Retina (tissue), 1 donor: Measurements from ENCODE around the gene ZFYVE28.
A peak's percentile ranks its signal among the peaks of the same experiment; 100 is the strongest.
"Not testable (repeated sequence)": the region's sequence is repeated elsewhere in the genome, so short reads cannot be mapped to it uniquely, and the experiment has no call there.

Experiments
- DNase-seq: peaks from one replicate; pipeline ENCODE4 v3.0.0-alpha.2; 2016

ZFYVE28 gene

GRCh38 chr4:2417765-2418649, at the start of gene ZFYVE28:
TSS of gene ZFYVE28 (minus strand) at chr4:2418645. CDS start at chr4:2418323, 322 bp downstream.
- DNase-seq = peak; percentile 68

DNA sequence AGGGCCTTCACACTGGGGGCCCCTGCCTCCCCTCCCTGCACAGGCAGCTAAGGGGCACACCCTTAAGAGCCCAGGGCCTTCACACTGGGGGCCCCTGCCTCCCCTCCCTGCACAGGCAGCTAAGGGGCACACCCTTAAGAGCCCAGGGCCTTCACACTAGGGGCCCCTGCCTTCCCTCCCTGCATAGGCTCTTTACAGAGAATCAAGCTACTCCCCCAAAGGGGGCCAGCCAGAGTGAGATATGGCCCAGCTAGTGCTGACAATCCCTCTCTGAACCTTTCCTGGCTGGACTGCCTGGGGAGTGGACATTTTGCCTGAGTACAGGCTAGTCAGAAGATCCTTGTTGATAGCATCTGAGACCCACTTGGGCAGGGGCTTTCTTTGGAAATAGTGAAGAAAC, 47.1 kb upstream of the ZFYVE28 start:
- DNase-seq = not testable (repeated sequence)

GRCh38 chr4:2465032-2465431, 46.6 kb upstream of the ZFYVE28 start:
- no peak for DNase-seq

GRCh38 chr4:2462992-2463762, 44.7 kb upstream of the ZFYVE28 start:
- peak; percentile 28 for DNase-seq

GRCh38 chr4:2462218-2462991, 44.0 kb upstream of the ZFYVE28 start:
- peak; percentile 83 for DNase-seq

- DNase-seq = peak; percentile 18
Measured at GRCh38 chr4:2461246-2461960, 43.0 kb upstream of the ZFYVE28 start.

- DNase-seq = no peak
Measured at GRCh38 chr4:2459589-2460349, 41.3 kb upstream of the ZFYVE28 start.

GRCh38 chr4:2458546-2459491, 40.4 kb upstream of the ZFYVE28 start:
- no peak for DNase-seq

GRCh38 chr4:2457481-2458295, 39.2 kb upstream of the ZFYVE28 start:
- no peak for DNase-seq

GRCh38 chr4:2451821-2452785, 33.7 kb upstream of the ZFYVE28 start:
- no peak for DNase-seq

GRCh38 chr4:2451036-2451520, 32.6 kb upstream of the ZFYVE28 start:
- DNase-seq = no peak

DNA sequence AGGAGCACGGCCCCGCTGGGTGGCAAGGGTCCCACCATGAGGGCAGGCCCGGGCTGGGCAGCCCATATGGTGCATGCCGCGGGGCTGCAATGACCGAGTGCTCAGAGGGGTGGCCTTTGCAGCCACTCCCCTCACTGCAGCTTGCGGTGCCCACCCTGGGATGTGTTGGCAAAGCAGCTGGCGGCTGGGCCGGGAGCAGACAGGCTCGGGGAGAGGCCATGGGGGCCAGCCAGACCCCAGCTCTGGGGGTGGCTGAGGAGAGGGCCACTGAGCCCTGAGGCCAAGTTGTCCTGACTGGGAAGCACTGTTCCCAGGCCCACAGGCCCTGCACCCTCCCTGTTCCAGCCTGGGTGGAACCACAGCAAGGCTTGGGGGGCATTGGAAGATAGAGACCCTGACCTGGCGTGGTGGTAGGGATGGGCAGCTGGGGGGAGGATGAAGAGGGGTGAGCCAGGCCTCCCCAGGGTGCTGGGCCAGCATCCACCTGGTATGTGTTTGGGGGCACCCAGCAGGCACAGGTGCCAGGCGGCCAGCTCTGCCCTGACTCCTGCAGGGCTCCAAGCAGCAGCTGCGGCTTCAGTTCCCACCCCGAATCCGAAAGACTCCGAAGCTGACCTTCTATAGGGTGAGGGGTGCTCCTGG, 32.1 kb upstream of the ZFYVE28 start:
- no peak for DNase-seq

DNA sequence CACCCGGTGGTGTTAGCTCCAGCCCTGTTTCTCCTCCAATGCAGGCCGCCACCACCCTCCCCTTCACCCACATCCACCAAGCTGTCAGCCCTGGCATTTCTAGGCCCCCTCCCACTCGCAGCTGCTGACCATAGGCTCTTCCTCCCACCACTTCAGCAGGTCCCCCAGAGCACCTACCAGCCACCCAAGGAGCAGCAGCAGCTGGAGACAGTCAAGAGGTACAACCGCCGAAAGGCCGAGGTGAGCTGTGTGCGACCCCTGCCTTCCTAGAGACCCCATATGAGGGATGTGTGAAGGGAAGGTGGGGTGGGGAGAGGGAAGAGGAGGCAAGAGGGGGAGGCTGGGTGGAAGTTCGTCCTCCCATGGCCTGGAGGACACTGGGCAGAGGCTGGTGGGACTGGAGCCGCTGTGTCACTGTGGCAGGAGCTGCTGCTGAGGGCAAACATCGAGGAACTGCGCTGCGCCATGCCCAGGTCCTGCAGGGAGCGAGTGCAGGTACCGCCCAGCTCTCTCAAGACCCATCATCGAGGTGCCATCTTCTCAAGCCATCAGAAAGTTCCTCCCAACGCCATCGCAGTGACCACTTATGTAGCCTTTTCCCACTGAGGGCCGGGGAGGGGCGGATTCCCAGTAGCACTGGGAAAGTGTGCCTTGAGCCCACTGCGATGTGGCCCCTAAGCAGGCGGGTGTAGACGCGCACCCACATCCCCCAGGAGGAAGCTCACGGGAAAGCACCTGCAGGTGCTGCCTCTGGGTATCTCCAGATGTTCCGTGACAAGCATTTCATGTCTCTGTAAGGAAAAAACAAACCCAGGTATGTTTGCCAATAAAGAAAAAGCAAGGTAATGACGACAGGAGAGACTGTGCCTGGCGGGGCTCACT, 31.3 kb upstream of the ZFYVE28 start:
- DNase-seq = no peak

DNA sequence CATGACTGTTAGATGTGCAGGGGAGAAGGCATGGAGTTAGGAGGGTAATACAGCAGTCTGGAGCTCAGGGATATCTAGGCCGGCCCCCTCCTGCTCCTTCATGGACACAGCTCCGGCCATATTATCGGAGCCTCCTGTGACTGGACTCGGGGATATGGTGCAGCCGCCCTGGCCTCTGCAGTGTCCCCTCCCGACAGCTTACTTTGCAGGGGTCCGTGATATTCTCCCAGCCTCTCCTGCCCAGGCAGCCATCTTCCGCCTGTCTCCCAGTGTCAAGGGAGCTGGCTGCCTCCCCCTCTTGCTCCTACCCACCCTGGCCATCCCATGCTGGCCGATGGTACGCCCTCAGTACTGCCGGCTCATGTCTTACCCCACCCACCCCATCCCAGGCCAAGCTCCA, 30.6 kb upstream of the ZFYVE28 start:
- no peak for DNase-seq

GRCh38 chr4:2448589-2448988, 30.1 kb upstream of the ZFYVE28 start:
- DNase-seq = no peak
